Measurements from ENCODE around the gene SLC26A4. TPM values are rescaled to one million over a fixed set of nuclear protein-coding genes. Genes with fewer than 3 reads are reported as not detected.
A peak's percentile ranks its signal among the peaks of the same experiment; 100 is the strongest.

Gene SLC26A4
- polyA plus RNA-seq, 1 experiment: 0.12 TPM

GRCh38 chr7:107652642-107653041 is 8.0 kb upstream of the SLC26A4 start:
- DNase-seq (ENCODE audit: low read depth): no peak
- ChIA-PET POLR2A (no interaction called here), CTCF (interaction anchor here (1.1 to 1.3 kb wide), 2 partner anchors 10 to 39 kb away, joined by 3 read pairs; no protein-coding TSS in a partner anchor)
- no peak overlapping the region for H3K4me3 ChIP-seq (ENCODE audit: low read depth, low read length)
- no peaks in the 10 kb centered on the region for H3K27me3 ChIP-seq (ENCODE audit: control insufficient read depth, insufficient read depth, low read length)
- no peaks in the 10 kb centered on the region for H3K36me3 ChIP-seq (ENCODE audit: control insufficient read depth, insufficient read depth, low read length)
- TF ChIP-seq CTCF (IDR thresholded peaks at IDR 0.05; ENCODE audit: insufficient read depth, low read depth, low read length): no peak

GRCh38 chr7:107658467-107658866 is 2.2 kb upstream of the SLC26A4 start:
- peaks cover 14% of the 10 kb centered on the region for H3K27me3 ChIP-seq (ENCODE audit: control insufficient read depth, insufficient read depth, low read length)
- no peak for DNase-seq (ENCODE audit: low read depth)
- ChIA-PET POLR2A (no interaction called here), CTCF (no interaction called here)
- no peaks in the 10 kb centered on the region for H3K36me3 ChIP-seq (ENCODE audit: control insufficient read depth, insufficient read depth, low read length)
- TF ChIP-seq CTCF (IDR thresholded peaks at IDR 0.05; ENCODE audit: insufficient read depth, low read depth, low read length): no peak
- H3K4me3 ChIP-seq (ENCODE audit: low read depth, low read length): no peak overlapping the region

GRCh38 chr7:107659666-107660065 is 962 bp upstream of the SLC26A4 start:
- Histone ChIP-seq H3K36me3 (ENCODE audit: control insufficient read depth, insufficient read depth, low read length) (no peaks in the 10 kb centered on the region), H3K4me3 (ENCODE audit: low read depth, low read length) (no peak overlapping the region), H3K27me3 (ENCODE audit: control insufficient read depth, insufficient read depth, low read length) (peaks cover 14% of the 10 kb centered on the region)
- peak; percentile 17 for DNase-seq (ENCODE audit: low read depth)
- POLR2A ChIA-PET: no interaction called here
- CTCF ChIA-PET: no interaction called here
- no peak for TF ChIP-seq CTCF (IDR thresholded peaks at IDR 0.05; ENCODE audit: insufficient read depth, low read depth, low read length)

GRCh38 chr7:107661081-107661864 is 645 bp downstream of the SLC26A4 start:
- ChIA-PET POLR2A (interaction anchor here (0.6 kb wide), 1 partner anchor 129 kb away, joined by 3 read pairs; no protein-coding TSS in a partner anchor), CTCF (interaction anchor here (0.7 to 1.1 kb wide), 4 partner anchors 9 to 59 kb away, joined by 3 to 5 read pairs (median 4); no protein-coding TSS in a partner anchor)
- TF ChIP-seq CTCF (IDR thresholded peaks at IDR 0.05; ENCODE audit: insufficient read depth, low read depth, low read length): peak; percentile 34; the same call in 1 of the 2 replicates
- Histone ChIP-seq H3K36me3 (ENCODE audit: control insufficient read depth, insufficient read depth, low read length) (no peaks in the 10 kb centered on the region), H3K4me3 (ENCODE audit: low read depth, low read length) (peak overlapping the region; percentile 54), H3K27me3 (ENCODE audit: control insufficient read depth, insufficient read depth, low read length) (peaks cover 16% of the 10 kb centered on the region)
- DNase-seq (ENCODE audit: low read depth): no peak

GRCh38 chr7:107661865-107662379 is 1.3 kb downstream of the SLC26A4 start:
- Histone ChIP-seq H3K4me3 (ENCODE audit: low read depth, low read length) (peak overlapping the region; percentile 54), H3K27me3 (ENCODE audit: control insufficient read depth, insufficient read depth, low read length) (peaks cover 16% of the 10 kb centered on the region), H3K36me3 (ENCODE audit: control insufficient read depth, insufficient read depth, low read length) (no peaks in the 10 kb centered on the region)
- POLR2A ChIA-PET: no interaction called here
- TF ChIP-seq CTCF (IDR thresholded peaks at IDR 0.05; ENCODE audit: insufficient read depth, low read depth, low read length): no peak; the same call in 1 of the 2 replicates
- DNase-seq (ENCODE audit: low read depth): no peak
- CTCF ChIA-PET: interaction anchor here (1.0 to 1.1 kb wide), 3 partner anchors 10 to 58 kb away, joined by 3 to 4 read pairs (median 3); no protein-coding TSS in a partner anchor

Measured in BJ (cell line).